ENCODE data around the gene NANOGP8.

DNA sequence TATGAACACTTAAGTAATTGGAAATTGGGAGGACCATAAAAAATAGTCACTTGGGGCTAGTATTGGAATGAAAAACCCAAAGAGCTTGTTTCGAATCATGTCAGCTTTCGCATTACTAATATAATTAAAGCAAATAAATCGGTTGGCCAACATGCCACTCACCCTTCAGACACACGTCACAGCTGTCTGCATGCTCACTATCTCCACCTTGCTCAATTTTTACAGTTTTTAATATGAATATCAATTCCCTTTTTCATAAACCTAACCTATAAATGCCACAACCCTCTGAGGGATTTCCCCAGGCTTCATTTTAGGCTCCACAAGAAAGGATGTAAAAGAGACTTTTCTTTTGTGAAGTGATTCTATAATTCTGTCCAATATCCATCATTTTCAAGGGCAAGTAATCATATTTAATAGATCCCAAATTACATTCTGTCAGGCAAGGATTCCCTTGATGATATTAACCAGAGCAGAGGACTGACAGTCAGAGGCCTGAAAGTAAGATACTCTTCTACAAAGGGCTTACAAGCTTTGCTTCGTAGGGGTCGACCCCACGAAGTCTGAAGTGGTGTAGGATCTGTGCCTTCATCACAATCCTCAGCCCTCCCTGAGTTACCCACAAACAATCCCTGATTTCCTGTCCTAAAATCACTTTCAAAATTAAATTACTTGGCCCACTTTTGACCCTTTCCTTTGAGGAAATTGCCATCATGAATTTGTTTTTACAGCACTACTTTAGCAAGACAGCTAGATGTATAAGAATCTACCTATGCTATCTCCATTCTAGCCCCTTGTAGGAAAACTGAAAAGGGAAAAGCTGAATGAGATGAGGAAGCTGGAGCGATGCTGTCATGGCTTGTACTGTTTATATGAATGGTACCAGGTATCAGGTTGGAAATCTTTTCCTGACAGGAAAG, 44.5 kb downstream of the NANOGP8 start:
- TF ChIP-seq, protein P1, sequence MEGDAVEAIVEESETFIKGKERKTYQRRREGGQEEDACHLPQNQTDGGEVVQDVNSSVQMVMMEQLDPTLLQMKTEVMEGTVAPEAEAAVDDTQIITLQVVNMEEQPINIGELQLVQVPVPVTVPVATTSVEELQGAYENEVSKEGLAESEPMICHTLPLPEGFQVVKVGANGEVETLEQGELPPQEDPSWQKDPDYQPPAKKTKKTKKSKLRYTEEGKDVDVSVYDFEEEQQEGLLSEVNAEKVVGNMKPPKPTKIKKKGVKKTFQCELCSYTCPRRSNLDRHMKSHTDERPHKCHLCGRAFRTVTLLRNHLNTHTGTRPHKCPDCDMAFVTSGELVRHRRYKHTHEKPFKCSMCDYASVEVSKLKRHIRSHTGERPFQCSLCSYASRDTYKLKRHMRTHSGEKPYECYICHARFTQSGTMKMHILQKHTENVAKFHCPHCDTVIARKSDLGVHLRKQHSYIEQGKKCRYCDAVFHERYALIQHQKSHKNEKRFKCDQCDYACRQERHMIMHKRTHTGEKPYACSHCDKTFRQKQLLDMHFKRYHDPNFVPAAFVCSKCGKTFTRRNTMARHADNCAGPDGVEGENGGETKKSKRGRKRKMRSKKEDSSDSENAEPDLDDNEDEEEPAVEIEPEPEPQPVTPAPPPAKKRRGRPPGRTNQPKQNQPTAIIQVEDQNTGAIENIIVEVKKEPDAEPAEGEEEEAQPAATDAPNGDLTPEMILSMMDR (IDR thresholded peaks at IDR 0.05) = no peak
- TF ChIP-seq POLR2A (IDR thresholded peaks at IDR 0.05) = no peak
